GM23338 (cell line): Measurements from ENCODE around the gene PHLDB3. TPM values are rescaled to one million over a fixed set of nuclear protein-coding genes. Genes with fewer than 3 reads are reported as not detected.

Experiments
- ATAC-seq: fragments of 200-7000 bp; cut with Tn5 transposase; 3 replicates; pipeline ENCODE4 v1.9.1; 2020
- DNase-seq: peaks from one replicate; pipeline ENCODE4 v3.0.0-alpha.2; 2015; ENCODE audit warnings: low spot score
- H2AFZ ChIP-seq: fragments of 200-600 bp; sonication (generic); 2 replicates; pipeline ENCODE4 v1.8.0; 2016; ENCODE audit warnings: antibody characterized with exemption, mild to moderate bottlenecking, moderate library complexity
- H3F3A ChIP-seq: fragments of 200-600 bp; sonication (generic); replicated peaks from 2 replicates; pipeline ENCODE4 v1.8.0; 2017; ENCODE audit warnings: antibody characterized with exemption, mixed run types, low read depth
- H3K27ac ChIP-seq: fragments of 200-600 bp; sonication (generic); 2 replicates; pipeline ENCODE4 v1.6.1; 2016; ENCODE audit warnings: low read depth
- H3K27me3 ChIP-seq: fragments of 200-600 bp; sonication (generic); 2 replicates; pipeline ENCODE4 v1.8.0; 2016; ENCODE audit warnings: mild to moderate bottlenecking, mixed run types, moderate library complexity; ENCODE audit not compliant: insufficient read depth
- H3K36me3 ChIP-seq: fragments of 200-600 bp; sonication (generic); 2 replicates; pipeline ENCODE4 v1.8.0; 2016; ENCODE audit warnings: mild to moderate bottlenecking; ENCODE audit not compliant: insufficient read depth
- H3K4me1 ChIP-seq: fragments of 200-600 bp; sonication (generic); 2 replicates; pipeline ENCODE4 v1.8.0; 2016; ENCODE audit warnings: mild to moderate bottlenecking, moderate library complexity; ENCODE audit not compliant: insufficient read depth
- H3K4me2 ChIP-seq: fragments of 200-600 bp; sonication (generic); 2 replicates; pipeline ENCODE4 v1.7.1; 2017; ENCODE audit warnings: mixed run types
- H3K4me3 ChIP-seq: fragments of 200-600 bp; sonication (generic); 2 replicates; pipeline ENCODE4 v1.6.1; 2016; ENCODE audit warnings: mixed run types
- H3K79me2 ChIP-seq: fragments of 200-600 bp; sonication (generic); replicated peaks from 2 replicates; pipeline ENCODE4 v1.8.0; 2017; ENCODE audit warnings: mild to moderate bottlenecking; ENCODE audit not compliant: insufficient read depth
- H3K9me2 ChIP-seq: fragments of 200-600 bp; sonication (generic); 2 replicates; pipeline ENCODE4 v1.8.0; 2017; ENCODE audit not compliant: insufficient read depth
- H4K20me1 ChIP-seq: fragments of 200-600 bp; sonication (generic); replicated peaks from 2 replicates; pipeline ENCODE4 v1.8.0; 2017; ENCODE audit warnings: mild to moderate bottlenecking; ENCODE audit not compliant: insufficient read depth
- H3K27ac Mint-ChIP-seq: 2 replicates; pipeline ENCODE4 v1.8.0; 2020; ENCODE audit warnings: inconsistent platforms, mild to moderate bottlenecking, moderate library complexity, mixed read lengths
- H3K27me3 Mint-ChIP-seq: 3 replicates; pipeline ENCODE4 v1.8.0; 2022; ENCODE audit warnings: low read depth, mild to moderate bottlenecking, moderate library complexity, mixed read lengths, inconsistent platforms; ENCODE audit not compliant: insufficient read depth, poor library complexity
- H3K36me3 Mint-ChIP-seq: 3 replicates; pipeline ENCODE4 v1.8.0; 2021; ENCODE audit warnings: low read depth, mild to moderate bottlenecking, inconsistent platforms, moderate library complexity, mixed read lengths
- H3K4me1 Mint-ChIP-seq: 3 replicates; pipeline ENCODE4 v1.8.0; 2020; ENCODE audit warnings: mild to moderate bottlenecking, inconsistent platforms, mixed read lengths
- H3K4me3 Mint-ChIP-seq: 3 replicates; pipeline ENCODE4 v1.8.0; 2021; ENCODE audit warnings: moderate library complexity, mild to moderate bottlenecking, inconsistent platforms, mixed read lengths
- H3K9me3 Mint-ChIP-seq: 3 replicates; pipeline ENCODE4 v1.8.0; 2020; ENCODE audit warnings: moderate library complexity, mild to moderate bottlenecking, inconsistent platforms, mixed read lengths
- CREB1 ChIP-seq: fragments of 250-450 bp; sonication (Bioruptor Pico); IDR thresholded peaks from 2 replicates; pipeline ENCODE4 v1.5.0; 2020; ENCODE audit warnings: low read depth, mild to moderate bottlenecking, moderate library complexity
- EZH2 ChIP-seq: fragments of 200-600 bp; sonication (generic); IDR thresholded peaks from one replicate; pipeline ENCODE4 v1.8.0; 2017; ENCODE audit warnings: antibody characterized with exemption, mild to moderate bottlenecking, low read depth; ENCODE audit not compliant: unreplicated experiment
- JUNB ChIP-seq: IDR thresholded peaks from one replicate; pipeline ENCODE4 v1.6.1; 2016; ENCODE audit warnings: antibody characterized with exemption; ENCODE audit not compliant: unreplicated experiment
- NANOG ChIP-seq: IDR thresholded peaks from 2 replicates; pipeline ENCODE4 v1.6.1; 2016; ENCODE audit warnings: antibody characterized with exemption, borderline replicate concordance
- POLR2AphosphoS5 ChIP-seq: IDR thresholded peaks from 2 replicates; pipeline ENCODE4 v1.6.1; 2016; ENCODE audit warnings: antibody characterized with exemption, low read depth
- STAT1 ChIP-seq: IDR thresholded peaks from one replicate; pipeline ENCODE4 v1.6.1; 2016; ENCODE audit warnings: antibody characterized with exemption; ENCODE audit not compliant: unreplicated experiment
- ZNF462 ChIP-seq: fragments of 250-450 bp; sonication (Bioruptor Pico); IDR thresholded peaks from 2 replicates; pipeline ENCODE4 v1.5.0; 2020; ENCODE audit warnings: mild to moderate bottlenecking, moderate library complexity
- polyA plus RNA-seq: library from polyadenylated mRNA; unstranded; fragments of >200 nt; fragmentation: Nextera tagmentation; extraction: Ambion mirVana; gene quantifications from 2 replicates; pipeline ENCODE4 v1.2.1, GENCODE V29; 2016
- total RNA-seq: library from RNA; depleted of rRNA; stranded (reverse); fragments of >200 nt; shearing (Covaris generic); gene quantifications from 2 replicates; pipeline ENCODE4 v1.2.3, GENCODE V29; 2014
- TF ChIP-seq, protein P1 (sequence below): IDR thresholded peaks from 2 replicates; pipeline ENCODE4 v1.6.1; 2016; ENCODE audit warnings: antibody characterized with exemption

PHLDB3 gene
- total and polyA plus RNA-seq, 2 experiments from 2014 or later, result 6.3 to 15.4 TPM

GRCh38 chr19:43479961-43480561 is 24.5 kb downstream of the PHLDB3 start (continued):
- TF ChIP-seq ZNF462 (CRISPR knock-in tag), result no peak
- TF ChIP-seq NANOG, result no peak
- TF ChIP-seq EZH2, result no peak
- TF ChIP-seq CREB1 (CRISPR knock-in tag), result no peak

GRCh38 chr19:43479226-43479625 is 25.3 kb downstream of the PHLDB3 start:
- Histone ChIP-seq H3K4me2 (no peak overlapping the region), H4K20me1 (no peaks in the 10 kb centered on the region), H3K9me2 (no peaks in the 10 kb centered on the region), H3K36me3 (no peaks in the 10 kb centered on the region), H3K27ac (no peak overlapping the region), H3F3A (0 out of 2 replicates have a peak, but pooled peaks cover 4% of the 10 kb centered on the region), H2AFZ (no peak overlapping the region), H3K79me2 (no peaks in the 10 kb centered on the region), H3K4me3 (no peak overlapping the region), H3K4me1 (peaks cover 6% of the 10 kb centered on the region; the same call in 1 of the 2 replicates), H3K27me3 (0 out of 2 replicates have a peak, but pooled peaks cover 3% of the 10 kb centered on the region)
- Mint-ChIP-seq H3K27ac (no peak overlapping the region), H3K9me3 (no peaks in the 10 kb centered on the region), H3K4me3 (no peak overlapping the region), H3K36me3 (no peaks in the 10 kb centered on the region), H3K4me1 (peaks cover 4% of the 10 kb centered on the region; the same call in 2 of the 3 replicates), H3K27me3 (peaks cover 5% of the 10 kb centered on the region)
- no peak for ATAC-seq
- DNase-seq, result no peak
- no peak for TF ChIP-seq ZNF462 (CRISPR knock-in tag)
- no peak for TF ChIP-seq CREB1 (CRISPR knock-in tag)
- TF ChIP-seq JUNB, result no peak
- TF ChIP-seq, protein P1, sequence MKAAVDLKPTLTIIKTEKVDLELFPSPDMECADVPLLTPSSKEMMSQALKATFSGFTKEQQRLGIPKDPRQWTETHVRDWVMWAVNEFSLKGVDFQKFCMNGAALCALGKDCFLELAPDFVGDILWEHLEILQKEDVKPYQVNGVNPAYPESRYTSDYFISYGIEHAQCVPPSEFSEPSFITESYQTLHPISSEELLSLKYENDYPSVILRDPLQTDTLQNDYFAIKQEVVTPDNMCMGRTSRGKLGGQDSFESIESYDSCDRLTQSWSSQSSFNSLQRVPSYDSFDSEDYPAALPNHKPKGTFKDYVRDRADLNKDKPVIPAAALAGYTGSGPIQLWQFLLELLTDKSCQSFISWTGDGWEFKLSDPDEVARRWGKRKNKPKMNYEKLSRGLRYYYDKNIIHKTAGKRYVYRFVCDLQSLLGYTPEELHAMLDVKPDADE, result no peak
- no peak for TF ChIP-seq POLR2AphosphoS5
- no peak for TF ChIP-seq STAT1
